Keratinocyte (primary cell): Measurements from ENCODE around the gene BAG5. TPM values are rescaled to one million over a fixed set of nuclear protein-coding genes. Genes with fewer than 3 reads are reported as not detected.

ENCODE experiments used
- DNase-seq: peaks from one replicate; pipeline ENCODE4 v3.0.0-alpha.2; 2011; ENCODE audit warnings: low read depth, missing footprints, low spot score
- FAIRE-seq: peaks from 2 replicates; lab custom pipeline; 2011; peaks lifted over from hg19 to GRCh38; lab: Jason Lieb, UNC
- H2AFZ ChIP-seq: 2 replicates; pipeline ENCODE4 v1.6.0; 2012; ENCODE audit warnings: low read length, control low read depth, inconsistent platforms; ENCODE audit not compliant: control insufficient read depth
- H3K27ac ChIP-seq: 2 replicates; pipeline ENCODE4 v1.5.1; 2011; ENCODE audit warnings: low read length; ENCODE audit not compliant: control insufficient read depth, insufficient read depth
- H3K27me3 ChIP-seq: 3 replicates; pipeline ENCODE4 v1.6.0; 2011; ENCODE audit warnings: low read length; ENCODE audit not compliant: control insufficient read depth, insufficient read depth; ENCODE audit errors: extremely low read depth
- H3K36me3 ChIP-seq, 2 experiments: 2 replicates in 1 of 2; 3 replicates in 1 of 2; pipeline ENCODE4 v1.5.1; 2011; ENCODE audit warnings: low read length in 2 of 2, mild to moderate bottlenecking in 1 of 2; ENCODE audit not compliant: control insufficient read depth in 2 of 2, insufficient read depth in 2 of 2; ENCODE audit errors: extremely low read depth in 1 of 2
- H3K4me1 ChIP-seq: 3 replicates; pipeline ENCODE4 v1.5.1; 2011; ENCODE audit warnings: low read length; ENCODE audit not compliant: control insufficient read depth, insufficient read depth; ENCODE audit errors: extremely low read depth
- H3K4me2 ChIP-seq: 3 replicates; pipeline ENCODE4 v1.6.0; 2011; ENCODE audit warnings: low read depth, low read length; ENCODE audit not compliant: control insufficient read depth, insufficient read depth; ENCODE audit errors: extremely low read depth
- H3K4me3 ChIP-seq, 3 experiments: fragments of 200-600 bp in 1 of 3; sonication (generic) in 1 of 3; 2 replicates in 2 of 3; 3 replicates in 1 of 3; pipeline ENCODE4 v1.5.1; 2011 to 2016; ENCODE audit warnings: low read length in 3 of 3, mild to moderate bottlenecking in 3 of 3, control low read depth in 2 of 3, inconsistent platforms in 1 of 3, low read depth in 1 of 3, mixed read lengths in 1 of 3, mixed run types in 1 of 3, moderate library complexity in 1 of 3; ENCODE audit not compliant: control insufficient read depth in 2 of 3, insufficient read depth in 2 of 3; ENCODE audit errors: extremely low read depth in 1 of 3
- H3K79me2 ChIP-seq: 2 replicates; pipeline ENCODE4 v1.6.0; 2012; ENCODE audit warnings: low read length; ENCODE audit not compliant: control insufficient read depth, insufficient read depth
- H3K9ac ChIP-seq: 3 replicates; pipeline ENCODE4 v1.6.0; 2011; ENCODE audit warnings: low read length; ENCODE audit not compliant: control insufficient read depth, insufficient read depth; ENCODE audit errors: extremely low read depth
- H3K9me1 ChIP-seq: 3 replicates; pipeline ENCODE4 v1.6.0; 2011; ENCODE audit warnings: low read length; ENCODE audit not compliant: control insufficient read depth, insufficient read depth; ENCODE audit errors: extremely low read depth
- H3K9me3 ChIP-seq: 2 replicates; pipeline ENCODE4 v1.5.1; 2012; ENCODE audit warnings: low read depth, low read length; ENCODE audit not compliant: control insufficient read depth
- H4K20me1 ChIP-seq: 3 replicates; pipeline ENCODE4 v1.6.0; 2011; ENCODE audit warnings: low read length; ENCODE audit not compliant: control insufficient read depth, insufficient read depth; ENCODE audit errors: extremely low read depth
- EZH2 ChIP-seq: IDR thresholded peaks from one replicate; pipeline ENCODE4 v1.6.1; 2012; ENCODE audit warnings: inconsistent platforms, mild to moderate bottlenecking, low read length, moderate library complexity
- dilution Hi-C: fragments of 300-500 bp; cut with MboI; formaldehyde crosslinking; loops from one replicate; pipeline ENCODE4 v1.7.0; 2020; ENCODE audit warnings: low sequenced_read_pairs; ENCODE audit not compliant: extremely low pct_ligation_motif_present
- polyA plus RNA-seq, 5 experiments: library from polyadenylated mRNA; depleted of rRNA in 3 of 5; stranded (reverse) in 3 of 5; stranded (forward) in 1 of 5; unstranded in 1 of 5; fragments of >200 nt; gene quantifications; 1 replicate in 1 of 5; 2 replicates in 3 of 5; 3 replicates in 1 of 5; pipeline versions ENCODE4 v1.2.1 to v1.2.3, GENCODE V29; 2011 to 2012; ENCODE audit warnings: missing spikeins in 2 of 5, low read depth in 1 of 5, low replicate concordance in 1 of 5
- TF ChIP-seq, protein P1 (sequence below), 3 experiments: IDR thresholded peaks in 1 of 3; conservative IDR thresholded peaks in 1 of 3; optimal IDR thresholded peaks in 1 of 3; 2 replicates in 2 of 3; 3 replicates in 1 of 3; pipeline versions ENCODE3 to v1.5.1; 2011; ENCODE audit warnings: low read length in 3 of 3, mild to moderate bottlenecking in 3 of 3, moderate library complexity in 2 of 3, control low read depth in 1 of 3, inconsistent platforms in 1 of 3; ENCODE audit not compliant: insufficient read depth in 2 of 3; ENCODE audit errors: extremely low read depth in 1 of 3

Gene BAG5
- polyA plus RNA-seq, 1 donor (not counting 4 experiments of a cell fraction or from before 2014, with no cell fraction given), result 14.4 TPM

DNA sequence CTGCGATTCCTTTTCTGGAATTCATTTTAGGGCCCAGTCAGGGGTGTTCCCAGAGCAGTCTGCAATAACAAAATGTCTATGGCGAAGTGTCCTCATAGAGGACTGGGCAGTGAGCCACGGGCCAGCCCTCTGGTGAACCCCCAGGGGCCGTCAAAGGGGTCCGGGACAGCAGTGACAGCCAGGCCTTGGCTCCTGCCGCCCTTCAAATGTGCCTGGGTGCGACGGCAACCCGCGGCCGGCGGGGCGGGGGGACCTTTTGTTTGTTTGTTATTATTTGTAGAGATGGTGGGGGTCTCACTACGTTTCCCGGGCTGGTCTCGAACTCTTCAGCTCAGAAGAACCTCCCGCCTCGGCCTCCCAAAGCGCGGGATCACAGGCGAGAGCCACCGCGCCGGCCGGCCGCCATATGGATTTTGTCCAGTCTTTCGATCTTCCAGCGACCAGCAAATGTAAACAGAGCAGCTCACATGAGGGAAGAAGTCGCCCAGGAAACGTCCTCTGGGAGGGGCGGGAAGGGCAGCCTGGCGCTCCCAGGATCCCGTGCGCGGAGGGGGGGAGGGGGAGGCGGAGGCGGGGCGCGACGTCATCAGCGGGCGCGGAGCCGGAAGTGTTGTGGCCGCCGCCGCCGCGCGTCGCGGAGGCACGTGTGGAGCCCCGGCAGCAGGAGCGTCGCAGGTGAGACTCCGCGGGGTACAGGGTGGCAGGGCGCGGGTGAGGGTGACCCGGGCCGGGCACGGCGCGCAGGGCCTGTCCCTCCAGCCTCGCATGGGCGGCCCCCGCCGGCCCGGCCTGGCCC lies 33.7 kb downstream of the BAG5 start, which contains the start of gene TRMT61A:
TRMT61A (plus strand) TSS at position 610 of the 796 bp plus-strand sequence. CDS start 783 bp downstream, outside the sequence.
- Histone ChIP-seq H3K4me3 (peak within 1 kb of the TSS; percentile 72 to 82 (median 79)), H3K27ac (peak within 1 kb of the TSS; percentile 73), H4K20me1 (no peaks in the 10 kb centered on the region), H3K4me2 (peak within 1 kb of the TSS; percentile 94), H3K27me3 (peaks cover under 1% of the 10 kb centered on the region), H3K4me1 (peaks cover 28% of the 10 kb centered on the region), H3K79me2 (peaks cover 32% of the 10 kb centered on the region), H3K9me3 (no peaks in the 10 kb centered on the region), H3K9ac (peak within 1 kb of the TSS; percentile 86), H3K36me3 (peaks cover 8 to 14% of the 10 kb centered on the region in 2 experiments), H2AFZ (peak within 1 kb of the TSS; percentile 64), H3K9me1 (no peaks in the 10 kb centered on the region)
- dilution Hi-C loops, result no loop called here
- TF ChIP-seq, protein P1, sequence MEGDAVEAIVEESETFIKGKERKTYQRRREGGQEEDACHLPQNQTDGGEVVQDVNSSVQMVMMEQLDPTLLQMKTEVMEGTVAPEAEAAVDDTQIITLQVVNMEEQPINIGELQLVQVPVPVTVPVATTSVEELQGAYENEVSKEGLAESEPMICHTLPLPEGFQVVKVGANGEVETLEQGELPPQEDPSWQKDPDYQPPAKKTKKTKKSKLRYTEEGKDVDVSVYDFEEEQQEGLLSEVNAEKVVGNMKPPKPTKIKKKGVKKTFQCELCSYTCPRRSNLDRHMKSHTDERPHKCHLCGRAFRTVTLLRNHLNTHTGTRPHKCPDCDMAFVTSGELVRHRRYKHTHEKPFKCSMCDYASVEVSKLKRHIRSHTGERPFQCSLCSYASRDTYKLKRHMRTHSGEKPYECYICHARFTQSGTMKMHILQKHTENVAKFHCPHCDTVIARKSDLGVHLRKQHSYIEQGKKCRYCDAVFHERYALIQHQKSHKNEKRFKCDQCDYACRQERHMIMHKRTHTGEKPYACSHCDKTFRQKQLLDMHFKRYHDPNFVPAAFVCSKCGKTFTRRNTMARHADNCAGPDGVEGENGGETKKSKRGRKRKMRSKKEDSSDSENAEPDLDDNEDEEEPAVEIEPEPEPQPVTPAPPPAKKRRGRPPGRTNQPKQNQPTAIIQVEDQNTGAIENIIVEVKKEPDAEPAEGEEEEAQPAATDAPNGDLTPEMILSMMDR (optimal IDR thresholded peaks at IDR 0.05 in 1 of 3, IDR thresholded peaks at IDR 0.05 in 1 of 3, conservative IDR thresholded peaks at IDR 0.05 in 1 of 3; ENCODE audit: extremely low read depth in 1 of 3, insufficient read depth in 2 of 3, low read length in 3 of 3), result no peak
- no peak for TF ChIP-seq EZH2
- DNase-seq (no peak), FAIRE-seq (no peak)

DNA sequence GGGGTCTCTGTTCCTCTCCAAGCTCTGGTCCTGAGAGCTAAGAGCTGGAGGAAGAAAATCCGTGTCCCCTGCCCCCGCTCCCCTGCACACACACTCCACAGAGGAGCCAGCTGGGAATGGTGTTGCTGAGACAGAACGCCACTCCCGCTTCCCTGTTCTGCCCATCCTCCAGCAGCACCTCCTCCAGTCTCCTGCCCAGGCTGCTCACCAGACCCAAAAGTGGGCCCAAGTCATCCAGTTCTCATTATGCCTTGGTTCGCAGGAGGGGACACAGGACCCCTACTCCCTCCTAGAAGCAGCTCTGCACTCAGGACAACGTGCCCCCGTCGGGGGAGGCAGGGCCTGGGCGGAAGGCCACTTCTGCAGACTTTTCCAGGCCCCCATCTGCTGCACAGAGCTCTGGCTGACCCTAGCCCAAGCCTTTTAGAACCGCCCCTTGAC lies 34.3 kb downstream of the BAG5 start:
- H2AFZ ChIP-seq, result no peak overlapping the region
- dilution Hi-C loops, result no loop called here
- no peaks in the 10 kb centered on the region for H3K9me1 ChIP-seq
- peaks cover 7% of the 10 kb centered on the region for H3K27me3 ChIP-seq
- peak overlapping the region; percentile 73 for H3K27ac ChIP-seq
- H4K20me1 ChIP-seq, result no peaks in the 10 kb centered on the region
- peak overlapping the region; percentile 92 for H3K4me2 ChIP-seq
- peak overlapping the region; percentile 71 to 82 (median 72) for H3K4me3 ChIP-seq
- FAIRE-seq (no peak), DNase-seq (no peak)
- TF ChIP-seq EZH2, result no peak
- TF ChIP-seq, protein P1 (optimal IDR thresholded peaks at IDR 0.05 in 1 of 3, IDR thresholded peaks at IDR 0.05 in 1 of 3, conservative IDR thresholded peaks at IDR 0.05 in 1 of 3; ENCODE audit: extremely low read depth in 1 of 3, insufficient read depth in 2 of 3, low read length in 3 of 3), result no peak
- peaks cover 28% of the 10 kb centered on the region for H3K4me1 ChIP-seq
- H3K9me3 ChIP-seq, result no peaks in the 10 kb centered on the region
- H3K9ac ChIP-seq, result peak overlapping the region; percentile 86
- peaks cover 32% of the 10 kb centered on the region for H3K79me2 ChIP-seq
- H3K36me3 ChIP-seq, result peaks cover 8 to 12% of the 10 kb centered on the region in 2 experiments
